Smooth muscle cell (in vitro differentiated cells): Measurements from ENCODE around the gene CD82. TPM values are rescaled to one million over a fixed set of nuclear protein-coding genes. Genes with fewer than 3 reads are reported as not detected.

Experiments
- DNase-seq: peaks from one replicate; lab custom pipeline; 2025; ENCODE audit not compliant: unreplicated experiment; lab: John Stamatoyannopoulos, UW
- H2AFZ ChIP-seq: fragments of 200-600 bp; sonication (generic); 2 replicates; pipeline ENCODE4 v1.6.0; 2016; ENCODE audit warnings: antibody characterized with exemption, low read depth, mild to moderate bottlenecking
- H3F3A ChIP-seq: fragments of 200-600 bp; sonication (generic); 2 replicates; pipeline ENCODE4 v1.6.0; 2017; ENCODE audit warnings: antibody characterized with exemption, low read depth
- H3K27ac ChIP-seq: fragments of 200-600 bp; sonication (generic); 2 replicates; pipeline ENCODE4 v1.5.1; 2016; ENCODE audit warnings: low read depth, mild to moderate bottlenecking
- H3K27me3 ChIP-seq: fragments of 200-600 bp; sonication (generic); 2 replicates; pipeline ENCODE4 v1.6.1; 2016; ENCODE audit warnings: low read depth, mild to moderate bottlenecking
- H3K36me3 ChIP-seq: fragments of 200-600 bp; sonication (generic); 2 replicates; pipeline ENCODE4 v1.5.1; 2016; ENCODE audit warnings: low read depth
- H3K4me1 ChIP-seq: fragments of 200-600 bp; sonication (generic); 2 replicates; pipeline ENCODE4 v1.5.1; 2016; ENCODE audit warnings: low read depth
- H3K4me2 ChIP-seq: fragments of 200-600 bp; sonication (generic); 2 replicates; pipeline ENCODE4 v1.6.0; 2016; ENCODE audit warnings: mild to moderate bottlenecking
- H3K4me3 ChIP-seq: fragments of 200-600 bp; sonication (generic); 2 replicates; pipeline ENCODE4 v1.5.1; 2016; ENCODE audit warnings: mild to moderate bottlenecking
- H3K79me2 ChIP-seq: fragments of 200-600 bp; sonication (generic); 2 replicates; pipeline ENCODE4 v1.6.0; 2016; ENCODE audit warnings: low read depth, mild to moderate bottlenecking
- H3K9ac ChIP-seq: fragments of 200-600 bp; sonication (generic); 2 replicates; pipeline ENCODE4 v1.6.0; 2016; ENCODE audit warnings: low read depth
- H3K9me3 ChIP-seq: fragments of 200-600 bp; sonication (generic); replicated peaks from 2 replicates; pipeline ENCODE4 v1.5.1; 2016; ENCODE audit warnings: low read depth
- H4K20me1 ChIP-seq: fragments of 200-600 bp; sonication (generic); 2 replicates; pipeline ENCODE4 v1.6.0; 2016; ENCODE audit warnings: low read depth
- WGBS: methylation state at CpG from one replicate; pipeline ENCODE4 v1.1.7; 2016; ENCODE audit warnings: low lambda C conversion rate; 5-methylcytosine and 5-hydroxymethylcytosine counted together
- polyA plus RNA-seq: library from polyadenylated mRNA; unstranded; fragments of >200 nt; fragmentation: Nextera tagmentation; extraction: Ambion mirVana; gene quantifications from 2 replicates; pipeline ENCODE4 v1.2.1, GENCODE V29; 2016
- total RNA-seq: library from RNA; depleted of rRNA; stranded (reverse); fragments of >200 nt; gene quantifications from 2 replicates; pipeline ENCODE4 v1.2.3, GENCODE V29; 2014
- TF ChIP-seq, protein P1 (sequence below): fragments of 200-600 bp; sonication (generic); IDR thresholded peaks from 2 replicates; pipeline ENCODE4 v1.5.1; 2017; ENCODE audit warnings: borderline replicate concordance, mild to moderate bottlenecking, antibody characterized with exemption; ENCODE audit not compliant: insufficient read depth, poor library complexity, severe bottlenecking

Gene CD82
- total and polyA plus RNA-seq, 2 experiments from 2014 or later, result 58.6 to 270 TPM

GRCh38 chr11:44652901-44653644 is 87.6 kb downstream of the CD82 start:
- Histone ChIP-seq H3K36me3 (no peaks in the 10 kb centered on the region), H3F3A (no peaks in the 10 kb centered on the region), H3K4me3 (no peak overlapping the region), H3K9me3 (no peaks in the 10 kb centered on the region), H2AFZ (no peak overlapping the region), H3K9ac (no peak overlapping the region), H3K4me2 (no peak overlapping the region), H3K79me2 (no peaks in the 10 kb centered on the region), H3K27ac (no peak overlapping the region), H3K4me1 (no peaks in the 10 kb centered on the region), H3K27me3 (peaks cover 20% of the 10 kb centered on the region), H4K20me1 (no peaks in the 10 kb centered on the region)
- 80% methylated on average over 16 of the region's 16 CpGs for WGBS
- DNase-seq, result no peak
- TF ChIP-seq, protein P1, sequence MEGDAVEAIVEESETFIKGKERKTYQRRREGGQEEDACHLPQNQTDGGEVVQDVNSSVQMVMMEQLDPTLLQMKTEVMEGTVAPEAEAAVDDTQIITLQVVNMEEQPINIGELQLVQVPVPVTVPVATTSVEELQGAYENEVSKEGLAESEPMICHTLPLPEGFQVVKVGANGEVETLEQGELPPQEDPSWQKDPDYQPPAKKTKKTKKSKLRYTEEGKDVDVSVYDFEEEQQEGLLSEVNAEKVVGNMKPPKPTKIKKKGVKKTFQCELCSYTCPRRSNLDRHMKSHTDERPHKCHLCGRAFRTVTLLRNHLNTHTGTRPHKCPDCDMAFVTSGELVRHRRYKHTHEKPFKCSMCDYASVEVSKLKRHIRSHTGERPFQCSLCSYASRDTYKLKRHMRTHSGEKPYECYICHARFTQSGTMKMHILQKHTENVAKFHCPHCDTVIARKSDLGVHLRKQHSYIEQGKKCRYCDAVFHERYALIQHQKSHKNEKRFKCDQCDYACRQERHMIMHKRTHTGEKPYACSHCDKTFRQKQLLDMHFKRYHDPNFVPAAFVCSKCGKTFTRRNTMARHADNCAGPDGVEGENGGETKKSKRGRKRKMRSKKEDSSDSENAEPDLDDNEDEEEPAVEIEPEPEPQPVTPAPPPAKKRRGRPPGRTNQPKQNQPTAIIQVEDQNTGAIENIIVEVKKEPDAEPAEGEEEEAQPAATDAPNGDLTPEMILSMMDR, result no peak

DNA sequence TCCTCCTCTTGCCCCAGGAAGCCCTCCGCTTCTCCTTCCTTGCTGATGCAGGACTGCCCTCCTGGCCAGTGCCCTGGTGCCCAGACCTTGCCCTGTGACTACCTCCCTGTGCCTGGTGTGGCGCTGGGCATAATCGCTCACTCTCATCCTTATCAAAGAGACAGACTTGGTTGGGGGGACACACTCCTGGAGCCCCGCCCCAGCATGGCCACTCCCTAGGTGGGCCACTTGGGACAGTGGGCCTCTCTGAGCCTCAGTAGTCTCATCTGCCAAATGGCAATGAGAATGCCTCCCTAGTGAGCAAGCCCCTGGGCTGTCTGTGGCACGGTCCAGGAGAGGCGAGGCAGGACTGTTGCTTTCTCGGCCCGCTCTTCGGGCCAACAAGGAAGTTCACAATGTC is 88.6 kb downstream of the CD82 start:
- no peaks in the 10 kb centered on the region for H4K20me1 ChIP-seq
- no peaks in the 10 kb centered on the region for H3K36me3 ChIP-seq
- no peak overlapping the region for H3K4me3 ChIP-seq
- DNase-seq, result no peak
- H3K4me1 ChIP-seq, result no peaks in the 10 kb centered on the region
- H3K27me3 ChIP-seq, result peaks cover 17% of the 10 kb centered on the region
- no peaks in the 10 kb centered on the region for H3F3A ChIP-seq
- TF ChIP-seq, protein P1, result no peak
- H3K27ac ChIP-seq, result no peak overlapping the region
- H3K4me2 ChIP-seq, result no peak overlapping the region
- no peaks in the 10 kb centered on the region for H3K9me3 ChIP-seq
- H3K9ac ChIP-seq, result no peak overlapping the region
- no peak overlapping the region for H2AFZ ChIP-seq
- 92% methylated on average over 9 of the region's 9 CpGs for WGBS
- H3K79me2 ChIP-seq, result no peaks in the 10 kb centered on the region

DNA sequence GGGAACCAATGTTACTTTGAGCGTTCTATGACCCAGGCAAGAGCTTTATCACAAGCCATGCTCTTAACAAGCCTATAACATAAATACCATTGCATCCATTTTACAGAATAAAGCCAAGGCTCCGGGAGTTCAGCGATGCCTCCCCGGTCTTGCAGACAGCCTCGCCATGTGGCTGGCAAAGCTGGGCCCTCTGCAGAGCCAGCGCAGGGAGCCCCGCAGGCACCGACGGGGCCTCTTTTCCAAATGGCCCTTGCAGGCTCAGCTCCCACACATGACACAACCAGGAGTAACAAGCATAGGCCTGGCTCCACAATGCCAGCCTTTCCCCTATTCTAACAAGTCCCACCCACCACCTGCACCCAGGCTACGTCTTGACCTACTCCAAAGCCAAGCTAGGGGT is 89.1 kb downstream of the CD82 start:
- Histone ChIP-seq H3K4me1 (no peaks in the 10 kb centered on the region), H3K27me3 (peaks cover 12% of the 10 kb centered on the region), H3K9me3 (no peaks in the 10 kb centered on the region), H2AFZ (no peak overlapping the region), H3K4me2 (no peak overlapping the region), H3K27ac (no peak overlapping the region), H3K36me3 (no peaks in the 10 kb centered on the region), H3K79me2 (no peaks in the 10 kb centered on the region), H3K9ac (no peak overlapping the region), H3K4me3 (no peak overlapping the region), H4K20me1 (no peaks in the 10 kb centered on the region), H3F3A (no peaks in the 10 kb centered on the region)
- 94% methylated on average over 10 of the region's 10 CpGs for WGBS
- DNase-seq, result no peak
- TF ChIP-seq, protein P1, result no peak
